Trophoblast cell (in vitro differentiated cells and primary cell): ENCODE results near the gene FAM118B.

Experiments
- DNase-seq, 2 donors: peaks; one replicate each; pipeline ENCODE4 v3.0.0-alpha.2; 2016
- H2AFZ ChIP-seq: 2 replicates; pipeline ENCODE4 v1.6.1; 2013; ENCODE audit warnings: low read length, moderate library complexity, mild to moderate bottlenecking; ENCODE audit not compliant: insufficient read depth, poor library complexity
- H2AK5ac ChIP-seq: 2 replicates; pipeline ENCODE4 v1.6.1; 2013; ENCODE audit warnings: mild to moderate bottlenecking, low read length
- H2BK120ac ChIP-seq: 2 replicates; pipeline ENCODE4 v1.6.1; 2013; ENCODE audit warnings: low read length, mild to moderate bottlenecking, moderate library complexity; ENCODE audit not compliant: insufficient read depth, poor library complexity
- H2BK12ac ChIP-seq: 2 replicates; pipeline ENCODE4 v1.6.1; 2013; ENCODE audit warnings: mild to moderate bottlenecking, low read length, moderate library complexity
- H2BK5ac ChIP-seq: 2 replicates; pipeline ENCODE4 v1.6.1; 2013; ENCODE audit warnings: low read length, low read depth, moderate library complexity, mild to moderate bottlenecking; ENCODE audit not compliant: poor library complexity
- H3K14ac ChIP-seq: 2 replicates; pipeline ENCODE4 v1.6.1; 2013; ENCODE audit warnings: mild to moderate bottlenecking, low read length
- H3K18ac ChIP-seq: 2 replicates; pipeline ENCODE4 v1.6.1; 2013; ENCODE audit warnings: mild to moderate bottlenecking, low read length
- H3K23ac ChIP-seq: 2 replicates; pipeline ENCODE4 v1.6.1; 2013; ENCODE audit warnings: low read length
- H3K27ac ChIP-seq: 2 replicates; pipeline ENCODE4 v1.5.1; 2013; ENCODE audit warnings: low read depth, mild to moderate bottlenecking, inconsistent platforms, low read length, moderate library complexity
- H3K27me3 ChIP-seq: 2 replicates; pipeline ENCODE4 v1.6.1; 2013; ENCODE audit warnings: inconsistent platforms, mild to moderate bottlenecking, low read length, moderate library complexity; ENCODE audit not compliant: insufficient read depth
- H3K36me3 ChIP-seq, 2 experiments: 1 replicate in 1 of 2; 2 replicates in 1 of 2; pipeline ENCODE4 v1.6.1; 2013; ENCODE audit warnings: low read length in 2 of 2, mild to moderate bottlenecking in 2 of 2, moderate library complexity in 1 of 2; ENCODE audit not compliant: insufficient read depth in 2 of 2, control insufficient read depth in 1 of 2
- H3K4ac ChIP-seq: 2 replicates; pipeline ENCODE4 v1.6.1; 2013; ENCODE audit warnings: low read depth, mild to moderate bottlenecking, low read length, moderate library complexity
- H3K4me1 ChIP-seq, 2 experiments: 1 replicate in 1 of 2; 2 replicates in 1 of 2; pipeline ENCODE4 v1.6.1; 2013; ENCODE audit warnings: low read length in 2 of 2, mild to moderate bottlenecking in 2 of 2, moderate library complexity in 1 of 2; ENCODE audit not compliant: insufficient read depth in 2 of 2, control insufficient read depth in 1 of 2
- H3K4me2 ChIP-seq: 2 replicates; pipeline ENCODE4 v1.6.1; 2013; ENCODE audit warnings: inconsistent platforms, mild to moderate bottlenecking, low read length, moderate library complexity
- H3K4me3 ChIP-seq: 2 replicates; pipeline ENCODE4 v1.5.1; 2013; ENCODE audit warnings: mild to moderate bottlenecking, low read depth, low read length, inconsistent platforms
- H3K79me1 ChIP-seq: one replicate; pipeline ENCODE4 v1.6.1; 2013; ENCODE audit warnings: low read length
- H3K79me2 ChIP-seq: 2 replicates; pipeline ENCODE4 v1.6.1; 2013; ENCODE audit warnings: low read length, mild to moderate bottlenecking; ENCODE audit not compliant: control insufficient read depth, insufficient read depth, poor library complexity
- H3K9ac ChIP-seq: 2 replicates; pipeline ENCODE4 v1.6.1; 2013; ENCODE audit warnings: mild to moderate bottlenecking, low read length
- H3K9me3 ChIP-seq: 2 replicates; pipeline ENCODE4 v1.6.1; 2013; ENCODE audit warnings: low read depth, mild to moderate bottlenecking, control low read depth, inconsistent platforms, low read length; ENCODE audit not compliant: insufficient read depth
- H4K12ac ChIP-seq: 2 replicates; pipeline ENCODE4 v1.6.1; 2013; ENCODE audit warnings: low read depth, mild to moderate bottlenecking, low read length, moderate library complexity
- H4K8ac ChIP-seq: 2 replicates; pipeline ENCODE4 v1.6.1; 2013; ENCODE audit warnings: low read depth, mild to moderate bottlenecking, low read length, moderate library complexity
- H4K91ac ChIP-seq: one replicate; pipeline ENCODE4 v1.6.1; 2013; ENCODE audit warnings: low read depth, mild to moderate bottlenecking, low read length, moderate library complexity
- WGBS: extraction: QIAGEN DNeasy Blood & Tissue Kit; methylation state at CpG from one replicate; pipeline ENCODE4 v1.1.7; 2013; ENCODE audit warnings: missing lambda C conversion rate; ENCODE audit not compliant: insufficient read length, insufficient coverage; ENCODE audit errors: extremely low coverage; 5-methylcytosine and 5-hydroxymethylcytosine counted together

Gene FAM118B

DNA sequence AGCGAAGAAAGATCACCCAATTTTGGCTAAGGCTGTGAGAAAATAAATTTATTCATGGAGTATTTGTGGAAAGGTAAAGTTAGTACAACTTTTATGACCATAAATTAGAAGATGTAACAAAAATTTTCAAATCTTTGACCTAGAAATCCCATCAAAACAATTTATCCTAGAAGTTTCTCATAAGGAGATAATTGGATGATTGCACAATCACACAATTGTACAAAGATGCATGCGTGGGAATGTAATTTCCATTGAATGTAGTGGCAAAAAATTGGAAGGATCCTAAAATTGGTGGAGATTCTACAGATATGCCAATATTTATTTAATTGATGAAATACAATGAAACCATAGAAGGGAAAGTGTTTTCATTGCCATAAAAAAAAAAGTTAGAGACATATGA is 45.6 kb downstream of the FAM118B start:
- no peaks in the 10 kb centered on the region for H3K27me3 ChIP-seq
- H3K4me3 ChIP-seq = no peak overlapping the region
- no peaks in the 10 kb centered on the region for H3K4me1 ChIP-seq
- no peak overlapping the region for H2BK5ac ChIP-seq
- no CpG with 5 or more reads among the region's 2 CpGs for WGBS
- no peak overlapping the region for H2AFZ ChIP-seq
- no peak overlapping the region for H4K91ac ChIP-seq
- peaks cover 12 to 31% of the 10 kb centered on the region in 2 experiments for H3K36me3 ChIP-seq
- H3K4me2 ChIP-seq = no peak overlapping the region
- H3K79me2 ChIP-seq = no peaks in the 10 kb centered on the region
- H3K23ac ChIP-seq = no peak overlapping the region
- H3K27ac ChIP-seq = no peak overlapping the region
- H3K9me3 ChIP-seq = no peaks in the 10 kb centered on the region
- no peak overlapping the region for H3K18ac ChIP-seq
- no peak overlapping the region for H3K9ac ChIP-seq
- no peak overlapping the region for H4K12ac ChIP-seq
- H3K14ac ChIP-seq = no peak overlapping the region
- peak in 1 of 2 donors; percentile 27 for DNase-seq
- H2AK5ac ChIP-seq = no peak overlapping the region
- no peak overlapping the region for H2BK120ac ChIP-seq
- no peaks in the 10 kb centered on the region for H3K79me1 ChIP-seq
- no peak overlapping the region for H4K8ac ChIP-seq
- H3K4ac ChIP-seq = no peak overlapping the region
- no peak overlapping the region for H2BK12ac ChIP-seq

DNA sequence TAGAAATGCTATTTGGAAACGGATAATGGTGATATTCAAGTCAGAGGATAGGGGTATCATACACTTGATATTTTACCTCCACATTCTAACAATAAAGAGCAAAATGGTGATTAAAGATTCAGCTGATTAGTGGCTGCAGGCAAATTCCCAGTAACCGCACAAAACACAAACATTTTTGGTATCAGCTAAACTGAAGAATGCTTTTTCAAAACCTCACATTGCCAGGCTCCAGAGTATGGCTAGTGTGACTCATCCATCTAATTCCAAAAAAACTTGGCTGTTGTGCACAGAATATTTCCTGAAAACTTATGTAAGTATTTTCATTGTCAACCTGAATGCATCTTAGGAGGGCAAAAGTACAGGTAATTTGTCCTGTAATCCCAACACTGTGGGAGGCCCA is 46.2 kb downstream of the FAM118B start:
- no peak overlapping the region for H3K4me2 ChIP-seq
- WGBS = no CpG with 5 or more reads among the region's 2 CpGs

DNA sequence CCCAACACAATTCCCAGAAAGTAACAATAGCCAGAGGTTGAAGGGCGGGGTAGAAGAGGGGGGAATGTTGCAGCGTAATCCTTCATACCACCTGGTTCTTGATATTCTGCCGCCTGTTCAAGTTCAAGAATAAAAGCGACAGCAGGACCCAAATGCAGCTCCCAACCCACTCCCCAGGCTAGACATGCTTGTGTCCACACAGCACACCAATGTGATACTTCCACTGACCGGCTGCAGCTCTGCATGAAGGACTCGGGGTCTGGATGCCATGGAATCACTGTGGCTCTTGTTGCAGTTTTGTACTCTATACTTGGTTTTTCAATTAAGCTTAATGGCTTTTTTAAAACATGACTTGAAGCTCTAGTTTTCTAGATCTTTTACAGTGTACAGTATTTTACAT is 50.6 kb downstream of the FAM118B start:
- Histone ChIP-seq H3K79me2 (no peaks in the 10 kb centered on the region), H2AK5ac (no peak overlapping the region), H3K9me3 (no peaks in the 10 kb centered on the region), H3K23ac (no peak overlapping the region), H4K8ac (no peak overlapping the region), H2BK120ac (no peak overlapping the region), H3K9ac (no peak overlapping the region), H3K4me2 (no peak overlapping the region), H2AFZ (no peak overlapping the region), H3K36me3 (peaks cover 40 to 58% of the 10 kb centered on the region in 2 experiments), H4K12ac (no peak overlapping the region), H3K79me1 (no peaks in the 10 kb centered on the region), H3K18ac (no peak overlapping the region), H3K27ac (no peak overlapping the region), H3K27me3 (no peaks in the 10 kb centered on the region), H4K91ac (no peak overlapping the region), H2BK5ac (no peak overlapping the region), H3K4me3 (no peak overlapping the region), H3K4me1 (no peaks in the 10 kb centered on the region), H2BK12ac (no peak overlapping the region), H3K4ac (no peak overlapping the region), H3K14ac (no peak overlapping the region)
- no CpG with 5 or more reads among the region's 6 CpGs for WGBS
- no peak for DNase-seq

More for the DNA sequence above, 46.2 kb downstream of the FAM118B start:
- H2AK5ac ChIP-seq = no peak overlapping the region
- H3K79me2 ChIP-seq = no peaks in the 10 kb centered on the region
- H3K27me3 ChIP-seq = no peaks in the 10 kb centered on the region
- H3K4me1 ChIP-seq = no peaks in the 10 kb centered on the region
- H4K8ac ChIP-seq = no peak overlapping the region
- no peak overlapping the region for H3K9ac ChIP-seq
- H3K9me3 ChIP-seq = no peaks in the 10 kb centered on the region
- no peak overlapping the region for H4K12ac ChIP-seq
- no peak overlapping the region for H2BK5ac ChIP-seq
- H2AFZ ChIP-seq = no peak overlapping the region
- no peak overlapping the region for H2BK12ac ChIP-seq
- H3K4ac ChIP-seq = no peak overlapping the region
- H2BK120ac ChIP-seq = no peak overlapping the region
- no peak overlapping the region for H4K91ac ChIP-seq
- H3K23ac ChIP-seq = no peak overlapping the region
- H3K79me1 ChIP-seq = no peaks in the 10 kb centered on the region
- no peak overlapping the region for H3K4me3 ChIP-seq
- H3K27ac ChIP-seq = no peak overlapping the region
- peaks cover 11 to 30% of the 10 kb centered on the region in 2 experiments for H3K36me3 ChIP-seq
- no peak overlapping the region for H3K14ac ChIP-seq
- no peak overlapping the region for H3K18ac ChIP-seq
- peak; percentile 46 to 78 for DNase-seq

DNA sequence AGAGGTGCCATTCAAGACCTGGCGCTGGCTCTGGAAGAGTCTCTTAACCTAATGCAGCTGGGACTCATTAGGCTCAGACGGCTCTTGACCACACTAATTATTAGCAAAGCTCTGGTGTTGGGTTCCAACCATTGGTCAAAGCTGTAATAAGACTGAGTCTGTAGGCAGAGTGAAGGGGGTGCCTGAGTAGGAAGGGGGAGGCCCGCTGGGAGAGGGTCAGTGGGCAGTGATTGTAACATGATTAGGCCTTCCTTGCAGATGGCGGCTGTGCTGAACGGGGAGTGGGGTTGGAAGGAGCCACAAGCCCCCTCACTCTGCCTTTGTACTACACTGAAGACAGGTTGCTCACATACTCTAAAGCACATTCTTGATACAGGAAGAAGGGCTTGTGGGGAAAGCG is 51.9 kb downstream of the FAM118B start:
- Histone ChIP-seq H2BK12ac (no peak overlapping the region), H3K4me2 (no peak overlapping the region), H3K4ac (no peak overlapping the region), H3K27ac (no peak overlapping the region), H3K14ac (no peak overlapping the region), H3K4me3 (no peak overlapping the region), H2AFZ (no peak overlapping the region), H3K4me1 (peaks cover 4 to 5% of the 10 kb centered on the region in 2 experiments), H3K18ac (no peak overlapping the region), H4K8ac (no peak overlapping the region), H2AK5ac (no peak overlapping the region), H4K12ac (no peak overlapping the region), H3K9me3 (no peaks in the 10 kb centered on the region), H2BK5ac (no peak overlapping the region), H3K23ac (no peak overlapping the region), H3K79me2 (peaks cover 7% of the 10 kb centered on the region), H3K36me3 (peaks cover 40 to 56% of the 10 kb centered on the region in 2 experiments), H4K91ac (no peak overlapping the region), H2BK120ac (no peak overlapping the region), H3K9ac (no peak overlapping the region), H3K27me3 (no peaks in the 10 kb centered on the region), H3K79me1 (peaks cover 2% of the 10 kb centered on the region)
- no peak for DNase-seq
- WGBS = no CpG with 5 or more reads among the region's 6 CpGs
